Activated T-cell treated with anti-CD3 and anti-CD28 coated beads for 4 hours (primary cell): ENCODE results near the gene MAOA.
"Not testable (repeated sequence)": the region's sequence is repeated elsewhere in the genome, so short reads cannot be mapped to it uniquely, and the experiment has no call there.

Experiments used
- DNase-seq: peaks from one replicate; pipeline ENCODE4 v3.0.0-alpha.2; 2020

Gene MAOA

DNA sequence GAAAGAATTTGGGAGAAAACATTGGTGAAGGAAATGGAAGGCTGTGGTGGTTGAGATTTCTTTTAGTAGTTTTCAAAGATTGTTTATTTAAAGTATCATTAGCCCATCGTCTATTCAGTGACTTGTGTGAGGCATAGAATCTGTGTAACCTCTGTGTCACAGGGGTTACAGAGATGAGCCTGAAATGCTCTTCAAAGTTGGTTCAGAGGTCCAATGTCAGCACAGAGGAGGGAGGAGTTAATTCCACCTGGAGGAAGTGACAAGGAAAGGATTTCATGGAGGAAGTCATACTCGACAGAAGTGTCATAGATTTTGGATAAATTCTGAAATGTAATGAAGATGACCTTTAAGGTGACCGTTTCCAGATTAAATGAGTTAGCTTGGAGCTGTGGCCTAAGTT lies 8.2 kb downstream of the MAOA start:
- no peak for DNase-seq

- no peak for DNase-seq
Observed at GRCh38 chrX:43664708-43665107, 8.6 kb downstream of the MAOA start.

DNA sequence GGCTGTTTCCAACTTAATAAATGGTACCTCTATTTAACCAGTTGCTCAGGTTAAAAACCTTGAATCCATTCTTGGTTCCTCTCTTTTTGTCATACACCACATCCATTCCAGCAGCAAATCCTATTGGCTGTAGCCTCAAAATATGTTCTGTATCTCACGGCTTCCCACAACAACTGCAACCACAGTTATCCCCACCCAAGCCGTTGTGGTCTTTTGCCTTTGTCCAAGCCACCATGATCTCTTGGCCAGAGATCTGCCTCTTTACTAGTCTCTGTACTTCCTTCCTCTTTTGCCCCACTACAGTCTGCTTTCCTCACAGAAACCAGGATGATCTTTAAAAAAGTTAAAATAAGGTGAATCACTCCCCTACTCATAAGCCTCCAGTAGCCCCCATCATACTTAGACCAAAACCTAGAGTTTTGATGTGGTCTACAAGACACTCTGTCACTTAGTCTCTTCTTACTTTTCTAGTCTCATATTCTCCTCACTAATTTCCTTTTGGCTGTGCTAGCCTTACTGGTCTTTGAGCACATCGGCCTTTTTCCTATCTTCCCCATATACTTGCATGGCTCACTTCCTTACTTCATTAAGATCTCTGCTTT lies 10.3 kb downstream of the MAOA start:
- DNase-seq = no peak

GRCh38 chrX:43675965-43676628 lies 20.0 kb downstream of the MAOA start:
- DNase-seq = not testable (repeated sequence)

GRCh38 chrX:43676971-43677572 lies 21.0 kb downstream of the MAOA start:
- DNase-seq = no peak

GRCh38 chrX:43677993-43678392 lies 21.9 kb downstream of the MAOA start:
- DNase-seq = no peak

DNA sequence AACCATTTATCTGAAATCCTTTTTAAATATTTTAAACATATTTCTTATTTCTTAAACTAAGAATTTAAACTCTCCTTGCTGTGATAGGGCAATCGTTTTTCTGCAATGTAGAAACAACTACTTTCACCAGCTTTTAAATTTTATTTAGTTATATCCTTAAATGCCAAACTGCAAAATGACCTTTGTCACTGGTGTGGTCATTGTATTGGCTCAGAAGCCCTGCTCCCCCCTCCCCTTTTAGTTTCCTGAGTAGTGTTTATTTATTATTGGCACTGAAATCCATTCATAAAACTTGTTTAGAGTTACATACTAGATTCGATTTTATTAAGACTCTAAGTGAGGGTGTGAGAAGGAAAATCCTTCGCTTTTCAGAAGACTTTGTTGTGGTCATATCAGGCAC lies 23.0 kb downstream of the MAOA start:
- no peak for DNase-seq

- no peak for DNase-seq
Observed at GRCh38 chrX:43679778-43680177, 23.7 kb downstream of the MAOA start.

DNA sequence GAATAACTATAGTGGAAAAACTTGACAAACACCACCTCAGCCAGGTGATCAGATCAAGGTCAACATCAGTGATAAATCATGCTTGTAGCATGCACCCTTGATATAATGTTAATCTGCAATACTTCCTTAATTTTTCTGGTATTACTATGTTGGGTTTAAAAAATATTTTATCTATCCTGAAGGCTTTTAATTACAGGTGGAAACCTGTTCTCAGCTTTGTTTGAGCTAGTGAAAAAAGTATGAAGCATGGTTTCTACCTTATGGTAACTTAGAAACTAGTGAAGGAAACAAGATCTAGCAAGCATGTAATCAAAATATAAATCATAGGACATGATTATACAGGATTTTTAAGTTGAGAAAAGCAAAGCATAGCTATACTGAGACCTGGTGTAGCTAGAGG lies 26.6 kb downstream of the MAOA start:
- DNase-seq = no peak

DNA sequence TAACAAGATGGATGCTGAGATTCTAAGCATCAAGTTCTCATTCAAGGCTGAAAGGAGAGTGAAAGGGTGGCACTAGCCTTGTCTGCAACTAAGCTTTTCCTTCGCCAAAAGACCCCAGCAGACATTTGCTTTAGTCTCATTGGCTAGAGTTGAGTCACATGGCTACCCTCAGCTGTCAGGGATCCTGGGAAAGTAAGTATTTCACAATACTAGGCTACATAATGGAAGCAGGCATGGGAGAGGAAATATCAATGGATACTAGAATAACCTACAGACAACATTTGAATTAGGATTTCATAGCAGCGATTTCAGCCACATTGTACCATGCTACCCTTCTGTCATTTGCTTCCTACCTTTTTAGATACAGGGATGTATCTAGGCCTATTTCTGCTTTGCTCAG lies 29.1 kb downstream of the MAOA start:
- no peak for DNase-seq

DNA sequence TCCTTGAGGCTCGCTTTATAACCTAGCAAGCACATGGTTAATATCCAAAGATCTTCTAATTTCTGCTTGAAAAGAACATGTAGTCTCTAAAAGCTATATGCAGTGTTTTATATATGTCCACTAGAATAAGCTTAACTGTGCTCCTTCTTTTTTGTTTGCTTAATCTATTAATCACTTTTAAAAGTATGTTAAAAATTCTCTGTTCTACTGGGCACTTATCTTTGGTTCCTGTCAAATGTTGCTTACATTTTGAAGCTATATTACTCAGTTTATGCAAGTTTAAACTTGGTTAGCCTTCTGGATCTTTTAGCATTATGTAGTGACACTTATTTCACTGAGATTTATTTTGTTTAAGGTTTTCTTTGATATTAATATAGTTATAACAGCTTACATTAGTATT lies 32.5 kb downstream of the MAOA start:
- DNase-seq = no peak

GRCh38 chrX:43693602-43694406 lies 37.7 kb downstream of the MAOA start:
- DNase-seq = no peak

DNA sequence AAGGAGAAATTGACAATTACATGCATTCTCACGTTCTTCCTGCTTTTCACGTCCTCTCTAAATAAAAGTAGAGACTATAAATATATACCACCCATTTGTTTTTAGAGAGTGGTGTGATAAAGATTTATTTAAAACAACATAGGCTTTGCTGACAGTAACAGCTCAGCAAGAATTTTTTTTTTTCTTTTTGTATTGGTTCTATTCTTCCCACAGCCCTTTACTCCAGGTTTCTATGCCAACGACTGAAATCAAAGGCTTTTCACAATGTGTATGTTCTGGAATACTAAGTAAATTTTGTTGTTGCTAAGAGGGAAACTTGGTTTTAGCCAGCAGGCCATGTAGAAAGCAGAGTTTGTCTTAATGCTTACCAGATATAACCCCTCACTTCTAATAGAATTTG lies 43.4 kb downstream of the MAOA start:
- DNase-seq = no peak

DNA sequence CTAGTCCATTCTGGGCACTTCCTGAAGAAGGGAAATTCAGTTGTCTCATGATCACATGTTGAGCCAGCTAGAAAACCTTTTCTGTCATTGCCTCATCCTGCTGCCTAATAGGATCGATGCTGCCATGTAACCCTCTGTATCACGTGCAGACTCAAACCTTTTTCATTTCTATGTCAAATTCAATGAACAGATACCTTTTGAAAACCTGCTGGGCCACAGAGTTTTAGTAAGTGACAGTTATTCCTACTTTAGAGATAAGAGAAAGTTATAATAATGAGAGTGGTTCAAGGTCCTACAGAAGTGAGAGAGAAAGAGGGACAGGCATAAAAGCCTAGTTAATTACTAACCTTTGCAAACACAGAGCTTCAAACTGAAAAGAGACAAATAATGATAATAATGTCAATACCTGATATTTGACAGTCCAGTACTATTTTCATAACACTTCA lies 46.0 kb downstream of the MAOA start:
- DNase-seq = no peak

- DNase-seq = no peak
Observed at GRCh38 chrX:43702660-43703059, 46.6 kb downstream of the MAOA start.

- no peak for DNase-seq
Observed at GRCh38 chrX:43703211-43703791, 47.2 kb downstream of the MAOA start.

GRCh38 chrX:43706786-43707370 lies 50.8 kb downstream of the MAOA start:
- no peak for DNase-seq

DNA sequence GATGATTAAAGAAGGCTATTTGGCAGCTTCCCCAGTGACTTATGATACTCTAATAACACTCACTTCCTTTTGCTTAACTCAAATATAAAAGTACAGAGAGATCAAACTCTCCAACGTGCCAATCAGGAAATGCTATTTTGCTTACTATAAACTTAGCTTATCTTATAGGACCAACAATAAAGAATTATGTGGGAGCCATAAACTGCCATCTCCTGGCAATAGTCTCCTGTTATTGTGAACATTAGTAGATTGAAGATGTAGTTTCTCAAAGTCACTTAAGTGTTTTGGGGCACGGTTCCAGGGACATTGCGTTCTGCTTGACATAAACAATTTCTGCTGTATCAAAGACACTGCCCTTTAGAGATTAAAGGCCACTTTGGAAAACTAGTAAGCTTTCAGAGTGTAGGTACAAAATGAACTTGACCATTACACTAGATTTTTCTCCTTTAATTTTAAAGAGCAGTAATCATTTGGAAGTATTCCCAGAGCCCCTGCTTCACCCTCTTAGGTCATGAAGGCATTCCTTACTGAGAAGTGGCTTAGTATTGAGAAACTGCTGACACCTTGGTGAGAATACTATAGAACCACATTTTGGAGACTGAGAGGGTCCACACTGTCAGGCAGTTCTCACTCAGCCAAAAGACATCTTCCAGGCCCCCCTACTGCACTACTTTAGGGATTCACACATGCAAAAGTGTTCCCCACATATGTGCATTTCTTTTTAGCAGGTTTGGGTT lies 51.9 kb downstream of the MAOA start:
- no peak for DNase-seq

DNA sequence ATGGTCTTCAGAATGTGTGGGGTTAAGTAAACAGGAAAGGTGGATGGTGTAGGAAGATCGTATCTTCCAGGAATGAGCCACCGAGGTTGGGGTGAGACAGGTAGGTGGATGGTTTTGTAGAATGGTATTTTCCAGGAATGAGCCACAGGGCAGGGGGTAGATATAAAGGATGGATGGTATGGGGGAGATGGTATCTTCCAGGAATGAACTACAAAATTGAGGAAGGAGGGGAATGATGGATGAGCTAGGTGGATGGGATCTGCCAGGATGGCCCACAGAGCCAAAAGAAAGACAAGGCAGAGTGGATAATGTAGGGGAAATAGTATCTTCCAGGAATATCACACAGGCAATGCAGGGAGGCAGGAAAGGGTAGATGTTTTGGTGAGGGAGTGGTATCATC lies 60.0 kb downstream of the MAOA start:
- DNase-seq = no peak

DNA sequence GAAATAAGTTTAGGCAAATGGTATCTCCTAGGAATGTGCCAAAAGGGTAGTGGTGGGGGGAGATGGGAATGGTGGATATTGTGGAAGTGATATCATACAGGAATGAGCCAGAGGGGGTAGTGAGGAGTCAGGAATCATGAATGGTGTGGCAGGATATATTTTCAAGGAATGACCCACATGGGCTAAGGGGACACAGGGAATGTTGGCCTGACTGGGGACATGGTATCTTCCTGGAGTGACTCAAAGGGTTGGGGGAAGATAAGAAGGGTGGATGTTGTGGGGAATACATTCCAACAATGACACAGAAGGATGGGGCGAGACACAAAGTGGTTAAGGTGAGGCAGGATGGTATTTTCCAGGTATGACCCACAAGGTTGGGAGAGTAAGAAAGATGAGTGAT lies 60.6 kb downstream of the MAOA start:
- DNase-seq = no peak

- no peak for DNase-seq
Observed at GRCh38 chrX:43717161-43717560, 61.1 kb downstream of the MAOA start.

- no peak for DNase-seq
Observed at GRCh38 chrX:43718081-43718480, 62.0 kb downstream of the MAOA start.
